Measurements from ENCODE around the gene GRIA3. TPM values are rescaled to one million over a fixed set of nuclear protein-coding genes. Genes with fewer than 3 reads are reported as not detected.

GRIA3 gene
- polyA plus RNA-seq, 1 experiment, result 27.7 TPM

- no peak overlapping the region for H3K4me3 ChIP-seq (ENCODE audit: low read depth, low read length)
- DNase-seq (ENCODE audit: low read depth), result no peak
- CTCF ChIA-PET, result no interaction called here
- H3K36me3 ChIP-seq (ENCODE audit: control insufficient read depth, insufficient read depth, low read length), result no peaks in the 10 kb centered on the region; the same call in 1 of the 2 replicates
- no peaks in the 10 kb centered on the region for H3K27me3 ChIP-seq (ENCODE audit: control insufficient read depth, insufficient read depth, low read length)
- TF ChIP-seq CTCF (IDR thresholded peaks at IDR 0.05; ENCODE audit: insufficient read depth, low read depth, low read length), result no peak
- POLR2A ChIA-PET, result no interaction called here
Observed at GRCh38 chrX:123256378-123256777, 72.3 kb downstream of the GRIA3 start.

GRCh38 chrX:123260920-123261418, 76.9 kb downstream of the GRIA3 start:
- no peak for TF ChIP-seq CTCF (IDR thresholded peaks at IDR 0.05; ENCODE audit: insufficient read depth, low read depth, low read length)
- CTCF ChIA-PET, result interaction anchor here (1.0 kb wide), 1 partner anchor 14 kb away, joined by 3 read pairs; no protein-coding TSS in a partner anchor

GRCh38 chrX:123263270-123263669, 79.2 kb downstream of the GRIA3 start:
- TF ChIP-seq CTCF (IDR thresholded peaks at IDR 0.05; ENCODE audit: insufficient read depth, low read depth, low read length), result no peak
- DNase-seq (ENCODE audit: low read depth), result no peak
- no peaks in the 10 kb centered on the region for H3K27me3 ChIP-seq (ENCODE audit: control insufficient read depth, insufficient read depth, low read length)
- no peaks in the 10 kb centered on the region for H3K36me3 ChIP-seq (ENCODE audit: control insufficient read depth, insufficient read depth, low read length)
- POLR2A ChIA-PET, result interaction anchor here (0.7 kb wide), 1 partner anchor 14 kb away, joined by 4 read pairs; no protein-coding TSS in a partner anchor
- no peak overlapping the region for H3K4me3 ChIP-seq (ENCODE audit: low read depth, low read length)
- CTCF ChIA-PET, result no interaction called here

More at GRCh38 chrX:123260920-123261418, 76.9 kb downstream of the GRIA3 start:
- Histone ChIP-seq H3K4me3 (ENCODE audit: low read depth, low read length) (no peak overlapping the region), H3K36me3 (ENCODE audit: control insufficient read depth, insufficient read depth, low read length) (no peaks in the 10 kb centered on the region), H3K27me3 (ENCODE audit: control insufficient read depth, insufficient read depth, low read length) (no peaks in the 10 kb centered on the region)
- no peak for DNase-seq (ENCODE audit: low read depth)
- POLR2A ChIA-PET, result no interaction called here

GRCh38 chrX:123263747-123264146, 79.7 kb downstream of the GRIA3 start:
- Histone ChIP-seq H3K27me3 (ENCODE audit: control insufficient read depth, insufficient read depth, low read length) (no peaks in the 10 kb centered on the region), H3K4me3 (ENCODE audit: low read depth, low read length) (no peak overlapping the region), H3K36me3 (ENCODE audit: control insufficient read depth, insufficient read depth, low read length) (no peaks in the 10 kb centered on the region)
- TF ChIP-seq CTCF (IDR thresholded peaks at IDR 0.05; ENCODE audit: insufficient read depth, low read depth, low read length), result no peak
- CTCF ChIA-PET, result no interaction called here
- POLR2A ChIA-PET, result interaction anchor here (0.7 kb wide), 1 partner anchor 15 kb away, joined by 4 read pairs; no protein-coding TSS in a partner anchor
- no peak for DNase-seq (ENCODE audit: low read depth)

GRCh38 chrX:123267220-123267619, 83.1 kb downstream of the GRIA3 start:
- H3K4me3 ChIP-seq (ENCODE audit: low read depth, low read length), result no peak overlapping the region

More at GRCh38 chrX:123267220-123267619, 83.1 kb downstream of the GRIA3 start:
- no peak for TF ChIP-seq CTCF (IDR thresholded peaks at IDR 0.05; ENCODE audit: insufficient read depth, low read depth, low read length)
- no peak for DNase-seq (ENCODE audit: low read depth)
- ChIA-PET POLR2A (no interaction called here), CTCF (interaction anchor here (0.9 kb wide), 1 partner anchor 156 kb away, joined by 4 read pairs; no protein-coding TSS in a partner anchor)
- Histone ChIP-seq H3K36me3 (ENCODE audit: control insufficient read depth, insufficient read depth, low read length) (no peaks in the 10 kb centered on the region), H3K27me3 (ENCODE audit: control insufficient read depth, insufficient read depth, low read length) (no peaks in the 10 kb centered on the region)

Measured in BJ (cell line).